Rectal smooth muscle tissue (tissue), 1 donor: ENCODE results near the gene PIGN.

Experiments
- H3K27ac ChIP-seq: one replicate; pipeline ENCODE4 v1.7.0; 2013; ENCODE audit warnings: low read depth, low read length, inconsistent platforms
- H3K27me3 ChIP-seq: one replicate; pipeline ENCODE4 v1.7.0; 2013; ENCODE audit warnings: low read length; ENCODE audit not compliant: control insufficient read depth, insufficient read depth
- H3K36me3 ChIP-seq: one replicate; pipeline ENCODE4 v1.7.0; 2013; ENCODE audit warnings: low read length; ENCODE audit not compliant: control insufficient read depth, insufficient read depth
- H3K4me1 ChIP-seq: one replicate; pipeline ENCODE4 v1.7.0; 2013; ENCODE audit warnings: low read length; ENCODE audit not compliant: control insufficient read depth, insufficient read depth
- H3K4me3 ChIP-seq: one replicate; pipeline ENCODE4 v1.7.0; 2013; ENCODE audit warnings: low read length
- H3K9ac ChIP-seq: one replicate; pipeline ENCODE4 v1.7.0; 2013; ENCODE audit warnings: low read length

PIGN gene

DNA sequence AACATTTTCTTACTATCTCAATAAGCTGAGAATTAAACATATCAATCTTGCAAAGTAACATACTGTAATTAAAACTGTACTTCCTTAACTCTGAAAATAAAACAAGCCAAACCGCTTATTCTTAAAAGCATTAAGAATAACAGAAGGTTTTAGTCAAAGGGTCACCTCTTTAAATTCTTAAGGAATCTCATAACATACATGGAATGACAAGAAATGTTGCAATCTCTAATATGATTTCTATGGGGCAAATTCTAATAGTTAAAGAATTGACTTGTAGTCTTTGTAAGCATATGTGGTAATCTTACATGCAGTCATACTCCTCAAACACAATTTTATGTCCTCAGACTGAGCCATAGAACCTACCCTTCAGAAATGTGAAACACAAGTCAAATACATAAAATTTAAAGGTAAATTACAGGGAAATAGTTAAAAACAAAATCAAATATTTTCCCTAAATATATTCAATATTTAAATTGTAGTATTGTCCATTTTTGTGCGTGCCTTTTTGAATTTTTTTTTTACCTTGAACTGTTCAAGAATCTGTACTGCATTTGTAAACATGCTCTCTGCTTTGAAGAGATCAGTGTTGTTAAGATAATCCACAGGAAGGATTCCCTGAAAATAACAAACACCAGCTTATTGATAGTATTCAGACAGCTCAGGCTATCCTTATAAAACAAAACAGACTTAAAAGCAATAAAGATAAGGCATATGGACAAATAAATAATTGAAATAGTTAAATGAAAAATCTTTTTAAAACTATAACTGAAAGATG lies 48.2 kb downstream of the PIGN start:
- H3K4me3 ChIP-seq, result no peak overlapping the region
- H3K27me3 ChIP-seq, result no peaks in the 10 kb centered on the region
- no peaks in the 10 kb centered on the region for H3K4me1 ChIP-seq
- no peak overlapping the region for H3K27ac ChIP-seq
- H3K36me3 ChIP-seq, result peaks cover 8% of the 10 kb centered on the region
- no peak overlapping the region for H3K9ac ChIP-seq

DNA sequence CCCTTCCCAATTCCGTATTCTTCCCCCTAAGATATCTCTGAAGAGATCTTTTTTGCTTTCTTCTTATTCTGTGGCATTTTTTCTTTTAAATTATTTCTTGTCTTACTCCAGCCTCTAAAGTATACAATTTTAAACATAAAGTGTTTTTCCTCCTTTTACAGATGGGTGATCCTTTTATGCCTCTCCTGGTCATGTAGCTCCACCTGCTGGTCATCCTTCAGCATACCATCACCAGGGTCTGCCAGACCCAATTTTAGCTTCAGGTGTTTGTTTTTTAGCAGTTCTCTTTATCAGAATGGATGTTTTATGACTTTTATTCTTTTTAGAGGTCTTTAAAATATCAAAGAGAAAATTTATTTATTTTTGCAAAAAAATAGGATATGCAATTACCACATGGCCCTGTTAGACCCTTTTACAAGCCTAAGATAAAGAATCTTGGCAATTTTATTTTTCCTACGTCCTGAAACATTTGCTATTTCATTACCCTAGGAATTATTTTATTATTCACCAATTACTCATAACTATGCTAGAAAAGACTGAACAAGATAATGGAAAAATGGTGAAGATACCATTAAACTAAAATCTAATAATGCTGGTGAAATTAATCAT lies 55.5 kb downstream of the PIGN start:
- Histone ChIP-seq H3K36me3 (no peaks in the 10 kb centered on the region), H3K9ac (no peak overlapping the region), H3K4me3 (no peak overlapping the region), H3K4me1 (no peaks in the 10 kb centered on the region), H3K27me3 (no peaks in the 10 kb centered on the region), H3K27ac (no peak overlapping the region)

DNA sequence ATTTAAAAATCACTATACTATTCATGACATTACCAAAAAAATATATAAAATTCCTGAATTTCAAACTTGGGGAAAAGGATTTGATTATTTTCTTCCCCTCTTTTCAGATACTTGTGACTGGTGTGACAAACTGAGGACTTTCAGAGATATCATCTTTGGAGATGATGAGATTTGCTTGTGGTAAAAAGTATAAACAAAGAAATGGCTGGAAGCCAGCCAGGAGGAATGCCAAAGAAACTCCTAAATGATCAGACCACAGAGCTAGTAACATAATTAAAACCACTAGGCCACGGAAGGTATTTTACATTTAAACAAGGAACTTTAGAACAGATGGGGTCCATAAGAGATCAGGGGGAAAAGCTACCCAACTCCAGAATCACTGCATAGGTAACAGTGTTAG lies 58.7 kb downstream of the PIGN start:
- Histone ChIP-seq H3K4me1 (no peaks in the 10 kb centered on the region), H3K27ac (no peak overlapping the region), H3K4me3 (no peak overlapping the region), H3K9ac (no peak overlapping the region), H3K27me3 (no peaks in the 10 kb centered on the region), H3K36me3 (no peaks in the 10 kb centered on the region)

- Histone ChIP-seq H3K36me3 (no peaks in the 10 kb centered on the region), H3K27me3 (no peaks in the 10 kb centered on the region), H3K27ac (no peak overlapping the region), H3K9ac (no peak overlapping the region), H3K4me3 (no peak overlapping the region), H3K4me1 (no peaks in the 10 kb centered on the region)
Observed at GRCh38 chr18:62126737-62127136, 60.1 kb downstream of the PIGN start.

- Histone ChIP-seq H3K27me3 (no peaks in the 10 kb centered on the region), H3K4me3 (no peak overlapping the region), H3K9ac (no peak overlapping the region), H3K4me1 (no peaks in the 10 kb centered on the region), H3K27ac (no peak overlapping the region), H3K36me3 (no peaks in the 10 kb centered on the region)
Observed at GRCh38 chr18:62125702-62126101, 61.2 kb downstream of the PIGN start.

DNA sequence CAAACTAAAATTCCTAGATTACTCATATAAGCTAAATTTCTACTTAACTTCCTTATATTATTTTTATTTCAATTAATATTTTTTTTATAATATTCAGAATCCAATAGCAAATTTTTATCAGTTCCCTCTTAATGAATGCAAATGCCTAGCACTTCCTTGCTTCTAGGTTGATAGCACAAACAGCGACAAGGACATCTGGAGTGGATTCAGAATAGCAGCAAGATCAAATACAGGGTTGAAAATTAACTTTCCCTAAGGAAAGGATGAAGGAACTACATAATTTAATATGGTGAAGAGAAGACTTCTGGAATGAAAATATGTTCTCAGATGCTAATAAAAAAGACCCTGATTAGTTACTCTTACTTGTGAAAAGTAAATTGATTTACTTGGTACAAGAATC lies 64.5 kb downstream of the PIGN start:
- Histone ChIP-seq H3K36me3 (no peaks in the 10 kb centered on the region), H3K4me3 (no peak overlapping the region)

GRCh38 chr18:62119884-62120283 lies 67.0 kb downstream of the PIGN start:
- H3K9ac ChIP-seq, result no peak overlapping the region
- no peak overlapping the region for H3K27ac ChIP-seq
- H3K36me3 ChIP-seq, result no peaks in the 10 kb centered on the region
- H3K4me1 ChIP-seq, result no peaks in the 10 kb centered on the region
- H3K27me3 ChIP-seq, result no peaks in the 10 kb centered on the region
- no peak overlapping the region for H3K4me3 ChIP-seq

More for the DNA sequence above, 64.5 kb downstream of the PIGN start:
- H3K27me3 ChIP-seq, result no peaks in the 10 kb centered on the region
- no peak overlapping the region for H3K9ac ChIP-seq
- H3K4me1 ChIP-seq, result no peaks in the 10 kb centered on the region
- H3K27ac ChIP-seq, result no peak overlapping the region

DNA sequence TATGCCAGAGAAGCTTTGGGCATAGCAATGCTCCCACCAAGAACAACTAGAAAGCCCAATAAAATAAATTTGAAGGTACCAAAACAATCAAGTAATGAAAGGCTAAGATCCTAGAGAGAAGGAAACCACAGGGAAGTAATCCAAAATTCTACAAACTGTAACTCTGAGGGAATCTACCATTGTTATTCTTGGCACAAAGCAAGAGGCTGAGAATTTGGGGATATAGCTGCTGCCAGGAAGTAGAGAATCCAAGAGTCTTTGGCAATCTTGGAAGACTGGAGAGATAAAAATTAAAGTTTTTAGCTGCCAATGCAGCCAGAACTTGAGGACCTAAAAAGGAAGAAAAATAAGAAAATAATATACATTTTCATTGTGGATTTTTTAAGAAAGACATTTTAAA lies 68.5 kb downstream of the PIGN start:
- Histone ChIP-seq H3K27ac (no peak overlapping the region), H3K4me1 (no peaks in the 10 kb centered on the region), H3K36me3 (no peaks in the 10 kb centered on the region), H3K4me3 (no peak overlapping the region), H3K9ac (no peak overlapping the region), H3K27me3 (no peaks in the 10 kb centered on the region)

GRCh38 chr18:62109676-62110075 lies 77.2 kb downstream of the PIGN start:
- Histone ChIP-seq H3K4me1 (no peaks in the 10 kb centered on the region), H3K4me3 (no peak overlapping the region), H3K27ac (no peak overlapping the region), H3K27me3 (no peaks in the 10 kb centered on the region), H3K36me3 (no peaks in the 10 kb centered on the region), H3K9ac (no peak overlapping the region)

GRCh38 chr18:62107881-62108280 lies 79.0 kb downstream of the PIGN start:
- H3K4me3 ChIP-seq, result no peak overlapping the region
- H3K27ac ChIP-seq, result no peak overlapping the region
- H3K4me1 ChIP-seq, result no peaks in the 10 kb centered on the region
- no peak overlapping the region for H3K9ac ChIP-seq
- H3K36me3 ChIP-seq, result no peaks in the 10 kb centered on the region
- no peaks in the 10 kb centered on the region for H3K27me3 ChIP-seq

DNA sequence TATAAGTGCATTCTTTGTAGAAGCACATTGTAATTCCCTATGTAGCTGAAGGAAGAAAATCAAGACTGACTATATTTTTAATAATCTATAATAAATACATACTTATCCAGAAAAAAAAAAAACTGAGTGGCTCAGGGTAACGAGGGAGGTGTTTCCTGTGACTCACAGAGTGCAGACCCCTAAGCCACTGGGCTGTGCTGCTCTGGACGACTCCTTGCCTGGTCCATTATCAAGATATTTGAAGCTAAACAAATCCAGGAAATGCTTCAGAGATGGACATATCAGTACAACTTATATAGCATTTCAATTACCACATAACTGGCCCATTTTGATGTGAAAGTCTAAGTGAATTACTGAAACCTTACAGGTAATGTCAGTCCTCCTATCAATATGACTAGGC lies 80.6 kb downstream of the PIGN start:
- H3K9ac ChIP-seq, result no peak overlapping the region
- peaks cover 2% of the 10 kb centered on the region for H3K36me3 ChIP-seq
- no peak overlapping the region for H3K27ac ChIP-seq
- no peak overlapping the region for H3K4me3 ChIP-seq
- H3K4me1 ChIP-seq, result no peaks in the 10 kb centered on the region
- H3K27me3 ChIP-seq, result no peaks in the 10 kb centered on the region

GRCh38 chr18:62105376-62105775 lies 81.5 kb downstream of the PIGN start:
- Histone ChIP-seq H3K27me3 (no peaks in the 10 kb centered on the region), H3K36me3 (peaks cover 2% of the 10 kb centered on the region), H3K4me1 (no peaks in the 10 kb centered on the region), H3K4me3 (no peak overlapping the region), H3K9ac (no peak overlapping the region), H3K27ac (no peak overlapping the region)

GRCh38 chr18:62102221-62102620 lies 84.6 kb downstream of the PIGN start:
- H3K27me3 ChIP-seq, result no peaks in the 10 kb centered on the region
- H3K4me1 ChIP-seq, result no peaks in the 10 kb centered on the region
- H3K9ac ChIP-seq, result no peak overlapping the region
- H3K4me3 ChIP-seq, result no peak overlapping the region
- no peak overlapping the region for H3K27ac ChIP-seq
- peaks cover 2% of the 10 kb centered on the region for H3K36me3 ChIP-seq
